Right lobe of liver (tissue), 4 donors: ENCODE data around the gene KRTAP29-1.

ENCODE experiments used
- CTCF ChIP-seq, 4 donors: fragments of 200-600 bp in 3 of 4; fragments of 450-650 bp in 1 of 4; IDR thresholded peaks; one replicate each; pipeline versions ENCODE4 v1.5.1 to v1.8.0; 2016 to 2022; ENCODE audit warnings: antibody characterized with exemption in 4 of 4, mild to moderate bottlenecking in 2 of 4
- POLR2A ChIP-seq: fragments of 450-650 bp; IDR thresholded peaks from one replicate; pipeline ENCODE4 v1.6.1; 2017; ENCODE audit warnings: antibody characterized with exemption, mild to moderate bottlenecking
- donor health status: DM: no; HTN: no; CAD: no.
- donor health status: DM: no; HTN: no; CAD: no.
- donor health status: DM: no; HTN: yes; CAD: no.

- TF ChIP-seq CTCF (IDR thresholded peaks at IDR 0.05) (no peak), POLR2A (no peak)
Measured at GRCh38 chr17:41254861-41255260, 47.8 kb downstream of the KRTAP29-1 start.
